Measurements from ENCODE around the gene KRTAP5-5.

DNA sequence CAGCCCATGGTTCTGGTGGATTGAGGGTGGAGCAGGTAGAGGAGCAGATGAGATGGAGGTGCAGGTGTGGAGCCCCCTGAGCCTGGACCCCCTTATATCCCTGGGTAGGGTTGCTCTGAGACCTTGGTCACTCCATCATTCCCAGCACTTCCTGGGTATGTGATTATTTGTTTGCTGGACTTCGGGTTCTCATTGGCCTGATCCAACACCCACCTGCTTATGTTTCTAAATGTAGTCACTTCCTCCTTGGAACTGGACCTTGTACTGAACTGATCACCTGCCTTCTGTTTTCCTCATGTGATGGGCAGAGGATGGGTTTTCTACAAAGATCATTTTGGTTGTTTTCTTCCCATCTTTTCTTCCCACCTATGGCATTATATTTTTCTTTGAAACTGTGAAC lies 7.5 kb upstream of the KRTAP5-5 start, which contains the start of gene KRTAP5-4:
- TF ChIP-seq NRF1 (conservative IDR thresholded peaks at IDR 0.05; ENCODE audit: low read depth, low read length) (no peak), EP300 (IDR thresholded peaks at IDR 0.05; ENCODE audit: borderline replicate concordance in 1 of 2, control insufficient read depth in 1 of 2, low read depth in 2 of 2, low read length in 2 of 2) (no peak), TBL1XR1 (IDR thresholded peaks at IDR 0.05; ENCODE audit: low read depth, low read length) (no peak), YY1 (IDR thresholded peaks at IDR 0.05; ENCODE audit: low read depth, low read length) (no peak), ZNF274 (IDR thresholded peaks at IDR 0.05; ENCODE audit: insufficient read depth, insufficient read length) (no peak), CREM (IDR thresholded peaks at IDR 0.05; ENCODE audit: low read depth) (no peak), EZH2 (IDR thresholded peaks at IDR 0.05; ENCODE audit: borderline replicate concordance, control insufficient read depth, low read depth, low read length) (no peak), IRF3 (IDR thresholded peaks at IDR 0.05) (no peak)
- TF ChIP-seq, protein P1, sequence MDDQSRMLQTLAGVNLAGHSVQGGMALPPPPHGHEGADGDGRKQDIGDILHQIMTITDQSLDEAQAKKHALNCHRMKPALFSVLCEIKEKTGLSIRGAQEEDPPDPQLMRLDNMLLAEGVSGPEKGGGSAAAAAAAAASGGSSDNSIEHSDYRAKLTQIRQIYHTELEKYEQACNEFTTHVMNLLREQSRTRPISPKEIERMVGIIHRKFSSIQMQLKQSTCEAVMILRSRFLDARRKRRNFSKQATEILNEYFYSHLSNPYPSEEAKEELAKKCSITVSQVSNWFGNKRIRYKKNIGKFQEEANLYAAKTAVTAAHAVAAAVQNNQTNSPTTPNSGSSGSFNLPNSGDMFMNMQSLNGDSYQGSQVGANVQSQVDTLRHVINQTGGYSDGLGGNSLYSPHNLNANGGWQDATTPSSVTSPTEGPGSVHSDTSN (IDR thresholded peaks at IDR 0.05; ENCODE audit: insufficient replicate concordance, low read depth, low read length), result no peak
- TF ChIP-seq, protein P2, sequence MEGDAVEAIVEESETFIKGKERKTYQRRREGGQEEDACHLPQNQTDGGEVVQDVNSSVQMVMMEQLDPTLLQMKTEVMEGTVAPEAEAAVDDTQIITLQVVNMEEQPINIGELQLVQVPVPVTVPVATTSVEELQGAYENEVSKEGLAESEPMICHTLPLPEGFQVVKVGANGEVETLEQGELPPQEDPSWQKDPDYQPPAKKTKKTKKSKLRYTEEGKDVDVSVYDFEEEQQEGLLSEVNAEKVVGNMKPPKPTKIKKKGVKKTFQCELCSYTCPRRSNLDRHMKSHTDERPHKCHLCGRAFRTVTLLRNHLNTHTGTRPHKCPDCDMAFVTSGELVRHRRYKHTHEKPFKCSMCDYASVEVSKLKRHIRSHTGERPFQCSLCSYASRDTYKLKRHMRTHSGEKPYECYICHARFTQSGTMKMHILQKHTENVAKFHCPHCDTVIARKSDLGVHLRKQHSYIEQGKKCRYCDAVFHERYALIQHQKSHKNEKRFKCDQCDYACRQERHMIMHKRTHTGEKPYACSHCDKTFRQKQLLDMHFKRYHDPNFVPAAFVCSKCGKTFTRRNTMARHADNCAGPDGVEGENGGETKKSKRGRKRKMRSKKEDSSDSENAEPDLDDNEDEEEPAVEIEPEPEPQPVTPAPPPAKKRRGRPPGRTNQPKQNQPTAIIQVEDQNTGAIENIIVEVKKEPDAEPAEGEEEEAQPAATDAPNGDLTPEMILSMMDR (IDR thresholded peaks at IDR 0.05 in 2 of 3, conservative IDR thresholded peaks at IDR 0.05 in 1 of 3; ENCODE audit: control insufficient read depth in 2 of 3, extremely low read depth in 1 of 3, insufficient read depth in 1 of 3, low read depth in 3 of 3, low read length in 3 of 3), result no peak
